ENCODE measurements around the gene MAML3. TPM values are rescaled to one million over a fixed set of nuclear protein-coding genes. Genes with fewer than 3 reads are reported as not detected.

MAML3 gene
- total RNA-seq, 1 experiment from 2014 or later: 12.1 TPM

DNA sequence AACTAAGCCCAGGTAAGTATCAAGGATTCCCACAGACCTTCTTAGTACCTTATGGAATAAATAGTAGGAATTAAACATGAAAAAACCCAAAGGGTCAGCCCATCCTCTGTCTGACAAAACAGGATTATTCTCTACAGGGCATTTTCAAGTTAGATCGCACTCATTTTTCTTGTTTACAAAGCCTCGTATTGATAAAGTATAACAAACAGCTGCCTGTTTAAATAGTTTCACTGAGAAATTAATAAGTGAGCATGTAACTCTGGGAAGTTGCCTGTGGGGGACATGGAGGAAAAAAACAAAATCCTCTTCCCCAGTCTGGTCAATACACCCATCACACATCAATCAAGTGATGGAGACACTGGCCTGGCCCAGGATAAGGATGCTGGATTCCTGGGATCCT is 48.5 kb downstream of the MAML3 start:
- Mint-ChIP-seq H3K27me3 (ENCODE audit: insufficient read depth, unreplicated experiment) (no peaks in the 10 kb centered on the region), H3K4me1 (ENCODE audit: low read depth, unreplicated experiment) (peaks cover 25% of the 10 kb centered on the region), H3K36me3 (ENCODE audit: insufficient read depth, unreplicated experiment) (peaks cover 5% of the 10 kb centered on the region), H3K9me3 (ENCODE audit: unreplicated experiment) (no peaks in the 10 kb centered on the region), H3K27ac (ENCODE audit: unreplicated experiment) (no peak overlapping the region), H3K4me3 (ENCODE audit: unreplicated experiment) (no peak overlapping the region)
- H3K27me3 ChIP-seq (replicated peaks; ENCODE audit: control insufficient read depth, insufficient read depth, low read length): no peaks in the 10 kb centered on the region
- H3K4me1 ChIP-seq: peaks cover 23% of the 10 kb centered on the region
- no TSS peak for BruUV-seq (replicated peaks)
- no peaks in the 10 kb centered on the region for H3K9me3 ChIP-seq
- H3K4me3 ChIP-seq (ENCODE audit: low read depth, low read length): no peak overlapping the region
- no peaks in the 10 kb centered on the region for H3K36me3 ChIP-seq (ENCODE audit: control insufficient read depth, insufficient read depth, low read length)
- ChIA-PET CTCF (no interaction called here), POLR2A (no interaction called here)
- DNase-seq: no peak
- no peak for TF ChIP-seq CTCF (IDR thresholded peaks at IDR 0.05; ENCODE audit: insufficient read depth in 1 of 2, low read depth in 1 of 2, low read length in 1 of 2, severe bottlenecking in 1 of 2, unreplicated experiment in 1 of 2)
- intact Hi-C loops (cut with micrococcal nuclease; ENCODE audit: unreplicated experiment): no loop called here

- DNase-seq: no peak
- TF ChIP-seq CTCF (IDR thresholded peaks at IDR 0.05; ENCODE audit: insufficient read depth in 1 of 2, low read depth in 1 of 2, low read length in 1 of 2, severe bottlenecking in 1 of 2, unreplicated experiment in 1 of 2): no peak
- Mint-ChIP-seq H3K27ac (ENCODE audit: unreplicated experiment) (no peak overlapping the region), H3K4me3 (ENCODE audit: unreplicated experiment) (no peak overlapping the region), H3K27me3 (ENCODE audit: insufficient read depth, unreplicated experiment) (no peaks in the 10 kb centered on the region), H3K36me3 (ENCODE audit: insufficient read depth, unreplicated experiment) (peaks cover 5% of the 10 kb centered on the region), H3K9me3 (ENCODE audit: unreplicated experiment) (no peaks in the 10 kb centered on the region), H3K4me1 (ENCODE audit: low read depth, unreplicated experiment) (peaks cover 34% of the 10 kb centered on the region)
- no peaks in the 10 kb centered on the region for H3K9me3 ChIP-seq
- ChIA-PET POLR2A (no interaction called here), CTCF (no interaction called here)
- no peaks in the 10 kb centered on the region for H3K27me3 ChIP-seq (replicated peaks; ENCODE audit: control insufficient read depth, insufficient read depth, low read length)
- H3K4me3 ChIP-seq (ENCODE audit: low read depth, low read length): no peak overlapping the region
- H3K36me3 ChIP-seq (ENCODE audit: control insufficient read depth, insufficient read depth, low read length): no peaks in the 10 kb centered on the region
- peaks cover 9% of the 10 kb centered on the region for H3K4me1 ChIP-seq
- no TSS peak for BruUV-seq (replicated peaks)
- intact Hi-C loops (cut with micrococcal nuclease; ENCODE audit: unreplicated experiment): no loop called here
Measured at GRCh38 chr4:140103676-140104075, 50.3 kb downstream of the MAML3 start.

DNA sequence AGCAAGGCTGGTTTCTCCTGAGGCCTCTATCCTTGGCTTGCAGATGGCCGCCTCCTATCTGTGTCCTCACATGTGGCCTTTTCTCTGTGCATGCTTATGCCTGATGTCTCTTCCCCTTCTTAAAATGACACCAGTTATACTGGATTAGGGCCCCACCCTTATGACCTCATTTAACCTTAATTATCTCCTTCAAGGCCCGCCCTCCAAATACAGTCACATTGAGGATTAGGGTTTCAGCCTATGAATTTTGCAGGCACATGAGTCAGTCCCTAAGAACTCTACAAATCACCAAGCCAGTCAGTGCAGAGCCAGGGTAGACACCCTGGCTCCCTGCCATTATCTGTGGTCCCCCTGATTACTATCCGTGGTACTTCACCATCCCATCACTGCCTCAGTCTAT is 51.6 kb downstream of the MAML3 start:
- Histone ChIP-seq H3K4me1 (peaks cover 14% of the 10 kb centered on the region), H3K36me3 (ENCODE audit: control insufficient read depth, insufficient read depth, low read length) (no peaks in the 10 kb centered on the region), H3K27me3 (replicated peaks; ENCODE audit: control insufficient read depth, insufficient read depth, low read length) (no peaks in the 10 kb centered on the region), H3K9me3 (no peaks in the 10 kb centered on the region), H3K4me3 (ENCODE audit: low read depth, low read length) (no peak overlapping the region)
- Mint-ChIP-seq H3K4me1 (ENCODE audit: low read depth, unreplicated experiment) (peaks cover 34% of the 10 kb centered on the region), H3K27me3 (ENCODE audit: insufficient read depth, unreplicated experiment) (no peaks in the 10 kb centered on the region), H3K9me3 (ENCODE audit: unreplicated experiment) (no peaks in the 10 kb centered on the region), H3K36me3 (ENCODE audit: insufficient read depth, unreplicated experiment) (peaks cover 5% of the 10 kb centered on the region), H3K4me3 (ENCODE audit: unreplicated experiment) (no peak overlapping the region), H3K27ac (ENCODE audit: unreplicated experiment) (no peak overlapping the region)
- no peak for TF ChIP-seq CTCF (IDR thresholded peaks at IDR 0.05; ENCODE audit: insufficient read depth in 1 of 2, low read depth in 1 of 2, low read length in 1 of 2, severe bottlenecking in 1 of 2, unreplicated experiment in 1 of 2)
- POLR2A ChIA-PET: no interaction called here
- CTCF ChIA-PET: no interaction called here
- intact Hi-C loops (cut with micrococcal nuclease; ENCODE audit: unreplicated experiment): no loop called here
- DNase-seq: no peak
- BruUV-seq (replicated peaks): no TSS peak

All from Caco-2 (cell line).